CD4-positive, alpha-beta T cell treated with Interleukin-15 for 4 hours (primary cell): Measurements from ENCODE around the gene WDR47.
"Not testable (repeated sequence)": the region's sequence is repeated elsewhere in the genome, so short reads cannot be mapped to it uniquely, and the experiment has no call there.

ENCODE experiments used
- DNase-seq: peaks from one replicate; pipeline ENCODE4 v3.0.0-alpha.2; 2020; ENCODE audit warnings: low spot score

Gene WDR47

GRCh38 chr1:108962681-108963051 is 79.2 kb downstream of the WDR47 start:
- no peak for DNase-seq

- no peak for DNase-seq
These were observed 80.0 kb downstream of the WDR47 start for GRCh38 chr1:108961752-108962486.

GRCh38 chr1:108961198-108961597 is 80.7 kb downstream of the WDR47 start:
- DNase-seq, result peak; percentile 36

- no peak for DNase-seq
These were observed 81.2 kb downstream of the WDR47 start for GRCh38 chr1:108960719-108961118.

GRCh38 chr1:108957888-108958287 is 84.0 kb downstream of the WDR47 start:
- no peak for DNase-seq

GRCh38 chr1:108955881-108956280 is 86.0 kb downstream of the WDR47 start:
- DNase-seq, result no peak

GRCh38 chr1:108955111-108955510 is 86.8 kb downstream of the WDR47 start:
- DNase-seq, result no peak

- DNase-seq, result no peak
These were observed 88.5 kb downstream of the WDR47 start for GRCh38 chr1:108953452-108953851.

GRCh38 chr1:108951242-108951641 is 90.7 kb downstream of the WDR47 start:
- DNase-seq, result no peak

- no peak for DNase-seq
These were observed 92.9 kb downstream of the WDR47 start for GRCh38 chr1:108949044-108949443.

- no peak for DNase-seq
These were observed 93.9 kb downstream of the WDR47 start for GRCh38 chr1:108947871-108948525.

GRCh38 chr1:108936170-108936569 is 105.7 kb downstream of the WDR47 start:
- DNase-seq, result no peak

GRCh38 chr1:108933944-108934343 is 108.0 kb downstream of the WDR47 start:
- no peak for DNase-seq

GRCh38 chr1:108927565-108927964 is 114.3 kb downstream of the WDR47 start:
- not testable (repeated sequence) for DNase-seq

GRCh38 chr1:108925920-108926319 is 116.0 kb downstream of the WDR47 start:
- no peak for DNase-seq
